Pancreas (tissue), 10 donors: ENCODE results near the gene ACAD9. TPM values are rescaled to one million over a fixed set of nuclear protein-coding genes. Genes with fewer than 3 reads are reported as not detected.

Source experiments
- ATAC-seq, 4 donors: fragments of 200-7000 bp; cut with Tn5 transposase; one replicate each; pipeline versions ENCODE4 v1.8.0 to v1.9.1; 2020; ENCODE audit warnings: mild to moderate bottlenecking in 4 of 4, moderate library complexity in 4 of 4
- DNase-seq, 6 donors: peaks; one replicate each; pipeline ENCODE4 v3.0.0-alpha.2; 2020
- FAIRE-seq: peaks from 2 replicates; lab custom pipeline; 2012; peaks lifted over from hg19 to GRCh38; lab: Jason Lieb, UNC
- H3K27ac ChIP-seq, 4 donors: fragments of 200-600 bp; sonication (generic); 1 replicate in 3 of 4; 2 replicates in 1 of 4; pipeline versions ENCODE4 v1.5.0 to v1.8.0; 2020
- H3K27me3 ChIP-seq, 4 donors: fragments of 200-600 bp; one replicate each; pipeline ENCODE4 v1.8.0; 2021
- H3K36me3 ChIP-seq, 3 donors: fragments of 200-600 bp; sonication (generic) in 1 of 3; one replicate each; pipeline versions ENCODE4 v1.5.0 to v1.8.0; 2020 to 2021
- H3K4me1 ChIP-seq, 3 donors: fragments of 200-600 bp; one replicate each; pipeline ENCODE4 v1.8.0; 2021
- H3K4me3 ChIP-seq, 4 donors: fragments of 200-600 bp; sonication (generic) in 2 of 4; one replicate each; pipeline versions ENCODE4 v1.5.0 to v1.8.0; 2020 to 2021
- H3K9me3 ChIP-seq, 4 donors: fragments of 200-600 bp; one replicate each; pipeline ENCODE4 v1.8.0; 2021
- CTCF ChIP-seq, 4 donors: fragments of 200-600 bp; sonication (generic) in 3 of 4; IDR thresholded peaks; one replicate each; pipeline versions ENCODE4 v1.5.0 to v1.8.0; 2021; ENCODE audit warnings: antibody characterized with exemption in 4 of 4
- WGBS, 2 donors: extraction: QIAGEN DNeasy Blood & Tissue Kit; methylation state at CpG; one replicate each; pipeline ENCODE4 v1.1.7; 2013; 5-methylcytosine and 5-hydroxymethylcytosine counted together
- intact Hi-C, 3 donors: fragments of 100-400 bp; cut with DNase I; formaldehyde crosslinking; loops; one replicate each; pipeline versions ENCODE4 v1.11.1 to v1.14.2; 2022
- polyA plus RNA-seq, 2 donors: library from polyadenylated mRNA; stranded (reverse); fragments of 200-250 nt; gene quantifications; one replicate each; pipeline ENCODE4 v1.2.3, GENCODE V29; 2013
- total RNA-seq, 6 donors: library from RNA; stranded (reverse); fragmentation: NEBNext Ultra II Directional in 4 of 6; extraction: Animal tissue kit (Norgen Biotek cat#: 25700) in 4 of 6; gene quantifications; one replicate each; pipeline versions ENCODE4 v1.2.1 to v1.2.4, GENCODE V29; 2021 to 2023
- donor health status: healthy with polysubstance abuse.
- donor health status: DM: no; HTN: no; CAD: no; lungs with moderate emphysema.
- donor health status: DM: no; HTN: no; CAD: no.
- donor health status: control.
- donor health status: control.
- donor health status: Bipolar disorder and iron deficiency.
- donor health status: DM: yes; HTN: yes; CAD: no.
- donor health status: DM: no; HTN: no; CAD: no.
- donor health status: DM: no; HTN: no; CAD: no.
- donor health status: DM: yes; HTN: yes; CAD: no.

ACAD9 gene
- total and polyA plus RNA-seq, 8 donors, result 18.0 to 30.5 (median 24.4) TPM

- ATAC-seq (no peak), DNase-seq (no peak), FAIRE-seq (no peak)
- 49 to 85% methylated on average over 4 of the region's 4 CpGs for WGBS, 2 donors
- no peak overlapping the region for H3K4me3 ChIP-seq
- no peaks in the 10 kb centered on the region for H3K4me1 ChIP-seq
- TF ChIP-seq CTCF (IDR thresholded peaks at IDR 0.05), result no peak
- H3K27ac ChIP-seq, result no peak overlapping the region
- H3K36me3 ChIP-seq, result no peaks in the 10 kb centered on the region
- H3K9me3 ChIP-seq, result no peaks in the 10 kb centered on the region
- intact Hi-C loops, result no loop called here
- H3K27me3 ChIP-seq, result no peaks in the 10 kb centered on the region
These were observed 27.8 kb upstream of the ACAD9 start for GRCh38 chr3:128851601-128852000.

- DNase-seq (no peak), FAIRE-seq (no peak), ATAC-seq (no peak)
- WGBS, 2 donors, result 87 to 90% methylated on average over 5 of the region's 5 CpGs
- no peaks in the 10 kb centered on the region for H3K4me1 ChIP-seq
- H3K27ac ChIP-seq, result no peak overlapping the region
- H3K4me3 ChIP-seq, result no peak overlapping the region
- intact Hi-C loops, result no loop called here
- H3K9me3 ChIP-seq, result no peaks in the 10 kb centered on the region
- no peaks in the 10 kb centered on the region for H3K36me3 ChIP-seq
- H3K27me3 ChIP-seq, result no peaks in the 10 kb centered on the region
- TF ChIP-seq CTCF (IDR thresholded peaks at IDR 0.05), result no peak
These were observed 25.6 kb upstream of the ACAD9 start for GRCh38 chr3:128853826-128854225.

- DNase-seq (no peak), FAIRE-seq (no peak), ATAC-seq (no peak)
- intact Hi-C loops, result no loop called here
- no peaks in the 10 kb centered on the region for H3K4me1 ChIP-seq
- H3K27ac ChIP-seq, result no peak overlapping the region
- H3K4me3 ChIP-seq, result no peak overlapping the region
- no peaks in the 10 kb centered on the region for H3K9me3 ChIP-seq
- no peaks in the 10 kb centered on the region for H3K36me3 ChIP-seq
- H3K27me3 ChIP-seq, result no peaks in the 10 kb centered on the region
- WGBS, 2 donors, result 86 to 90% methylated on average over 3 of the region's 3 CpGs
- TF ChIP-seq CTCF (IDR thresholded peaks at IDR 0.05), result no peak
These were observed 24.9 kb upstream of the ACAD9 start for GRCh38 chr3:128854475-128854874.

DNA sequence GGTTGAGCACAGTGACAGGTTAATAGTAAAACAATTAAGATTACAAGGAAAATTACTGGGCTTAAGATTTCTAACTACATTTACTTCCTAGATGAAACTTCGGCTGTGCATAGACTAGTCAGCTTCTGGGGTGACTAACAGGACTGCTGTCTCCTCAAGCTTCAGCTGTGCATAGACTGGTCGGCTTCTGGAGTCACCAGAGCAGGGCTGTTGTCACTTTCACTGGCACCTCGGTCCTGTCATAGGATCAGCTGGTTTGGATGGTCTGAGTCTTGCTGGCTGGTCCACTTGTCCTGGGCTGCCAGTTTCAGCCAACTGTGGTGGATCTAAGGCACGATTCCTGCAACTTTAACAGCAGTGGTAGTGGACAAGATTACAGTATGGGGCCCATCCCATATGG, 23.9 kb upstream of the ACAD9 start:
- DNase-seq (no peak), FAIRE-seq (no peak), ATAC-seq (no peak)
- Histone ChIP-seq H3K4me1 (no peaks in the 10 kb centered on the region), H3K27me3 (no peaks in the 10 kb centered on the region), H3K27ac (no peak overlapping the region), H3K9me3 (no peaks in the 10 kb centered on the region), H3K4me3 (no peak overlapping the region), H3K36me3 (no peaks in the 10 kb centered on the region)
- 55 to 86% methylated on average over 4 of the region's 4 CpGs for WGBS, 2 donors
- TF ChIP-seq CTCF (IDR thresholded peaks at IDR 0.05), result no peak
- intact Hi-C loops, result no loop called here

DNA sequence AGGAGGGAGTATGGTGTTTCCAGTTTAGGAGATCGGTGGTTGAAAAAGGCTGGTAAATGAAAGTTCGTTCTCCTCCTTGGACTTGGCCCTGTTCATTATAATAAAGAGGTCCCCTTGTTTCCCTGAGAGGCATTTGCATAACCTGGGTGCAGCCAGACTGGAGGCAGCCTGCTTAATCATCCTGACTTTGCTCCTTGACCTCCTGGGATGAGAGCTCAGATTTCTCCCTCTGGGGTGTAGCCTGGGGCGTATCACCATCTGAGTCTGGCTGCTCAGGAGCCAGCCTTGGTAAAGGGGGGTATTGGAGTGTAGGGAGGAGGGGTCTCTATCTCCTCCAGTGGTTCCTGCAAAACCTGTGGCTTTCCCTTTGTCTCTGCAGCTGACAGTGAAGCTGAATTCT, 21.3 kb upstream of the ACAD9 start:
- Histone ChIP-seq H3K27ac (no peak overlapping the region), H3K36me3 (no peaks in the 10 kb centered on the region), H3K27me3 (no peaks in the 10 kb centered on the region), H3K4me1 (no peaks in the 10 kb centered on the region), H3K9me3 (no peaks in the 10 kb centered on the region), H3K4me3 (no peak overlapping the region)
- no peak for TF ChIP-seq CTCF (IDR thresholded peaks at IDR 0.05)
- FAIRE-seq, result no peak
- intact Hi-C loops, result no loop called here
- no peak for ATAC-seq
- DNase-seq, result no peak
- 91 to 100% methylated on average over 3 of the region's 3 CpGs for WGBS, 2 donors
